GM19239 (cell line): ENCODE results near the gene PXDC1.
"Not testable (repeated sequence)": the region's sequence is repeated elsewhere in the genome, so short reads cannot be mapped to it uniquely, and the experiment has no call there.

Experiments used
- DNase-seq: peaks from one replicate; pipeline ENCODE4 v3.0.0; 2011; ENCODE audit warnings: low spot score; ENCODE audit not compliant: insufficient read length
- FAIRE-seq: peaks from 2 replicates; lab custom pipeline; 2011; peaks lifted over from hg19 to GRCh38; lab: Jason Lieb, UNC

The PXDC1 gene

GRCh38 chr6:3687847-3688246 is 63.7 kb downstream of the PXDC1 start:
- FAIRE-seq, result no peak
- no peak for DNase-seq

GRCh38 chr6:3683331-3683730 is 68.2 kb downstream of the PXDC1 start:
- DNase-seq, result no peak
- FAIRE-seq, result no peak

- no peak for DNase-seq
- FAIRE-seq, result no peak
These were observed 72.6 kb downstream of the PXDC1 start for GRCh38 chr6:3678946-3679345.

DNA sequence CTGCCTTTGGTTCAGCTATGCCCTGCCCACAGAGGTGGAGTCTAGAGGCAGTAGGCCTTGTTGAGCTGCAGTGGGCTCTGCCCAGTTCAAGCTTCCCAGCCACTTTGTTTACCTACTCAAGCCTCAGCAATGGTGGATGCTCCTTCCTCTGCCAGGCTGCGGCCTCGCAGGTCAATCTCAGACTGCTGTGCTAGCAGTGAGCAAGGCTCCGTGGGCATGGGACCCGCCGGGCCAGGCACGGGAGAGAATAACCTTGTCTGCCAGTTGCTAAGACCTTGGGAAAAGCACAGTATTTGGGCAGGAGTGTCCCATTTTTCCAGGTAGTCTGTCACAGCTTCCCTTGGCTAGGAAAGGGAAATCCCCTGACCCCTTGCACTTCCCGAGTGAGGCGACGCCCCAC is 73.8 kb downstream of the PXDC1 start:
- FAIRE-seq, DNase-seq: not testable (repeated sequence)

DNA sequence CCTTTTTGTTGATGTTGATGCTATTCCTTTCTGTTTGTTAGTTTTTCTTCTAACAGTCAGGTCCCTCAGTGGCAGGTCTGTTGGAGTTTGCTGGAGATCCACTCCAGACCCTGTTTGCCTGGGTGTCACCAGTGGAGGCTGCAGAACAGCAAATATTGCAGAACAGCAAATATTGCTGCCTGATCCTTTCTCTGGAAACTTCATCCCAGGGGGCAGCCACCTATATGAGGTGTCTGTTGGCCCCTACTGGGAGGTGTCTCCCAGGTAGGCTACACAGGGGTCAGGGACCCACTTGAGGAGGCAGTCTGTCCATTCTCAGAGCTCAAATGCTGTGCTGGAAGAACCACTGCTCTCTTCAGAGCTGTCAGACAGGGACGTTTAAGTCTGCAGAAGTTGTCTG is 74.2 kb downstream of the PXDC1 start:
- FAIRE-seq, result not testable (repeated sequence)

More for the DNA sequence above, 74.2 kb downstream of the PXDC1 start:
- DNase-seq, result not testable (repeated sequence)
